GM15510 (cell line): ENCODE measurements around the gene TULP1.

Experiments used
- POLR2A ChIP-seq: IDR thresholded peaks from 3 replicates; pipeline ENCODE4 v1.6.1; 2011; ENCODE audit warnings: borderline replicate concordance; ENCODE audit not compliant: insufficient read length; ENCODE audit errors: extremely low read depth

TULP1 gene

DNA sequence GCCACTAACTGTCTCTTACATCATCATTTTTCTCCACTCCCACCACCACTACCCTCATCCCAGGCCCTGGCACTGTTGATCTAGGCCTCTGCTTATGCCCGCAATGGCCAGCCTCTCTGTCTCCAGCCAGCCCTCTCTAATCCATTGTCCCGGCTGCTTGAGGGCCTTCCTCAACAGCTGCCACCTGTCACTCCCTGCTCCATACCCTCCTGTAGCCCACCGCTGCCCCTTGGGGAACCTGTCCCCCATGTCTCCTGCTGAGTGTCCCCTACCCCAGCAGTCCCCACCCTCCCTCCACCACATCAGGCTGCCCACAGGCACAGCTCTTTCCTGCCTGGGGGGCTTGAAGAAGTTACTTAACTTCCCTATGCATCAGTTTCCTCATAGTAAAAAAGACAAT is 29.2 kb downstream of the TULP1 start:
- TF ChIP-seq POLR2A, result no peak

DNA sequence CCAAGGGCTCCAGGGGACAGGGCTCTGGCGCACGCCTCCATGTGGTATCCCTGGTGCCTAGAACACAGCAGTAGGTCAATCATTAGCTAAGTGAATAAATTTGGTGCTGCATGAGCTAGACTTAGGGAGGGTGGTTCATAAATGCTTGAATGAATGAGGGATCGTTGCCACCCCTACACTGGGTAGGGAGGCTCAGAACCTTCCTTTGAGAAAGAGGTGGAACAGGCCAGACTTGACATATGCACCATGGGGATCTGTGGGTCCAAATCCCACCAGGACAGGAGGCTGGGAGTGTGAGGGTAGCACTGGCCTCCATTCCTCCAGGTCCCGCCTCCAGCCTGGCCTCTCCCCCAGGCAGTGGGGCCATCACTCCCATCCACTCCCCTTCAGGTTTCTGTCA is 29.6 kb downstream of the TULP1 start:
- no peak for TF ChIP-seq POLR2A

DNA sequence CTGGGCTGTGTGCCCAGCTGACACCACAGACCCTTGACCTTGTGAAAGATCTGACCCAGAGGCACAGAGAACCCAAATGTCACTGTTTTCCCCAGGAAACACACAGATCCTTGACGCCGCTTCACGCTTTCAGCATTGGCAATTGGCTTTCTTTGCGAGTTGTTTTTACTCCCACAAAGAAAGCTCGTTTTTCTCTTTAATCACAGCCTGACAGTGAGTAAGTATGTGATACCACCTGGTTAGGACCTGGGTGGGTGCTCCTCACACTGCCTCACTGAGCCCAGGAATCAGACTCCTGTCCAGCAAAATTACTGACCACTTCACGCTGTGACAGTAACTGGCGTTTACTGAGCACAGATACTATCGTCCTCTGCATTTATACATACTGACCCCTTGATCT is 31.5 kb downstream of the TULP1 start:
- TF ChIP-seq POLR2A, result no peak

DNA sequence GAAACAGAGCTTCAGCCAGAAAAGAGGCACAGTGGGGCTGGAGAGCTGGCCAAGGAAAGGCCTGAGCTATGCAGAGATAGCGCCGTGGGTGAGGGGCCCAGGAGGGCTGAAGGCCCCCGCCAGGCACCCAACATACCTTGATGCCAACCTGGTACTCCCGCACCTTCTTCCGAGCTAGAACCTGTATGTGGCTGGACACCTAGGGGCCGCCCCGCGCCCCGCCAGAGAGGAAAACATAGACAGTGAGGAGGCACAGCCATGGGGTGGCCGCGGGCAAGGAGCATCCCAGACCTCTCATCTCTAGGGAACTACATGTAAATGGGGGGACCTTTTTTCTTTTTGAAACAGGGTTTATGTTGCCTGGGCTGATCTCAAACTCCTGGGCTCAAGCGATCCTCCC is 32.5 kb downstream of the TULP1 start:
- no peak for TF ChIP-seq POLR2A

DNA sequence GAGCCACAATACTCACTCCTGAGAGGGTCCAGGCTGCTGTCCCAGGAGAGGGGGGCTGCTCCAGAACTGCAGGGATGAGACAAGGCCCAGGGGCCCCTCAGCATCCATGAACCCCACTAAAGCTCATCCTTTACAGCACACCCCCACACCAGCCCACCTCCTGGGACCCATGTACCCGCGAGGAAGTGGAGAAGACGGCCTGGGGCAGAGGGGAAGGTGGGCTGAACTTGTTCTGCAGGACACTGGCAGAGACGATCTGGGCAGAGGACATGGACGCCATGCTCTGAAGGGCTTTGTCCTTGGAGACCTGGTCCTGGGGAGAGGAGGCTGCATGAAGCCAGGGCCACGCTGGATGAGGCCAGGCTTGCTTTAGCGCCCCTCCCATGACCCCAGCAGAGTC is 34.4 kb downstream of the TULP1 start:
- no peak for TF ChIP-seq POLR2A

DNA sequence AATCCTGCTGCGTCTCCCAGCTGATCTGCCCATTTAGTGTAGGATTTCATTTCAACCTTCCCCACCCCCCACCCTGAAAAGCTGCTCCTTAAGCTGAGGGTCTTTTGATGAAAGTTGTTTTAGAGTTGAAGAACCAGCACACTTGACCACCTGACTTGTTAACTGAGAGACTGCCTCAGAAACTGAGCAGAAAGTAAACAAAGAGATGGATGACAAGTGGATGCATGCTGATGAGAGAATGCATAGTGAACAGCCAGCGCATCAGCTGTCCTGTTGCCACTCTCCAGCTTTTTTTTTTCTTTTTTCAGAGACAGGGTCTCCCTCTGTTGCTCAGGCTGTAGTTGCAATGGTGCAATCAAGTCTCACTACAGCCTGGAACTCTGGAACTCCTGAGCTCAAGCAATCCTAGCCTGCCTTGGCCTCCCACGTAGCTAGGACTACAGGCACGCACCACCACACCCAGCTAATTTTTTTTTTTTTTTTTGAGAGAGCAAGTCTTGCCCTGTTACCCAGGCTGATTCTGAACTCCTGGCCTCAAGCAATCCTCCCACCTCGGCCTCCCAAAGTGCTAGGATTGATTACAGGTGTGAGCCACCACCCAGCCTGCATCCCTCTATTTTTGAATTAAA is 35.0 kb downstream of the TULP1 start:
- no peak for TF ChIP-seq POLR2A

DNA sequence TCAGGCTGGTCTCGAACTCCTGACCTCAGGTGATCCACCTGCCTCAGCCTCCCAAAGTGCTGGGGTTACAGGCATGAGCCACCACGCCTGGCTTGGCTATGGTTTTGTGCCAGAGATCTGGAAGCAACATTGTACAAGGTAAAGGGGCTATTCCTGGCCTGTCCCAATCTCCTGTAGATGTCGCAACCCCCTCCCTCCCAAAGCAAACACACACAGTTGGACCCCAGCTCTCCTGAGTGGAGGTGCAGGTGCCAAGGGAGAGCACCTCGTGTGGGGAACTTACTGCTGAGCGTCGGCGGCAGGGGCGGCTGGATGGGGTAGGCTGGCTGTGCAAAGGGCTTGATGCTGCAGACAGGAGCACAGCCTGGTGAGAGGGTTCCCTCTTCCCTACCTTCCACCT is 35.7 kb downstream of the TULP1 start:
- no peak for TF ChIP-seq POLR2A

DNA sequence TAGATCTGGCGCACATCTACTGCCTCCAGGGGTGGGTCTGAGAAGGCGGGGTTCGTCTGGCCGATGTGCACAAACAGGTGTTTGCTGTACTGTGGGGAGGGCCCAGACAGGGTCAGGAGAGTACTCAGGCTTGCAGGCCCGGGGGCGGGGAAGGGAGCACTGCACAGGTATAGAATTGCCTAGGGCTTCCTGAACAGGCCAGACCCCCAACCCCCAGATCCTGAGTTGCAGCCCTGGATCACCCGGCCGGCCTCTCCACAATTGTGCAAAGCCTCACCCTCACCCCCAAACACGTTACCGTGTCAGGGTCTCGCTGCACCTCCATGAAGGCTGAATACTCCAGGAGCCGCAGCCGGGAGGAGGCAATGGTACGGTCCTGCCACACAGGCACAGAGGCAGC is 36.7 kb downstream of the TULP1 start:
- no peak for TF ChIP-seq POLR2A

DNA sequence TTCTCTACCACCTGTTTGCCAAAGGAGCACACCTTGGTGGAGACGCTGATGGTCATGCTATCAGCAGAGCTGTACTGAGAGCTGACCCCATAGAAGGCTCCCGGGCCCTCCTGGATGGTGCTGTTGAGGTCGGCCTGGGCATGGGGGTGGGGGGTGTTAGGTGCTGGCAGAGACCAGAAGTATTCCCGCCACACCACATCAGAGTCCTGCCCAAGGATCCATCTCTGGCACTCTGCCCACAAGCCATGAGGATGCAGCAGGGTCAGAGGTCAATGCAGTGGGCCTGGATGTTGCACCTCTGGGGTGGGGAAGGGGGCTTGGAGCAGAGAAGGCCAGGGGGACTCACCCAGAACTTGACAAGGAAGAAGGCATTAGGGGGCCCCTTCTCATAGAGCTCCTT is 37.1 kb downstream of the TULP1 start:
- TF ChIP-seq POLR2A, result no peak

DNA sequence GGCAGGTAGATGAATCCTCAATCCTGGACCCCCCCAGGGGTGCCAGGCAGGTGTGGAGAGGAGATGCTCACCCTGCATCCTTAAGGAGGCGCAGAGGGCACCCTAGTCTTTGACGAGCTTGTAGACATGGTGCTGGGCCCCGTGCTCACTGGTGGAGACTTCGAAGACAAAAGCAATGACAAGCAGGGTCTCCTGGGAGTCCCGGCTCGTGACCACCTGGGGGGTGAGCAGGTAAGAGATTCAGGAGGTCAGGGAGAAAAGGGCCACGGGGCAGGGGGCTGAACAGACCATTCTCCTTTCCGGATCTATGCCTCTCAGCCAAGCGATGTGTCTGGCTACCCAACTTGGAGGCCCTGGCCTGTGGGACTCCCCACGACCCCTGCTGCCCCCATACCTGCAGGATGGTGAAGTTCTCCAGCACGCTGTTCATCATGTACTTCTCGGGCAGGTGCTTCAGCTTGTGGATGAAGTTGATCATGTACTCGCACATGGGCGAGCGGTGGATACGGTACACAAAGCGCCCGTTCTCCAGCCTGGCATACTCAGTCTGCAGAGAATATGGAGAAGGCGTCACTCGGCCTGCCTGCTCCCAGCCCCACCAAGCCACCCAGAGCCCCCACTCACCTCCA is 37.6 kb downstream of the TULP1 start:
- TF ChIP-seq POLR2A, result no peak

DNA sequence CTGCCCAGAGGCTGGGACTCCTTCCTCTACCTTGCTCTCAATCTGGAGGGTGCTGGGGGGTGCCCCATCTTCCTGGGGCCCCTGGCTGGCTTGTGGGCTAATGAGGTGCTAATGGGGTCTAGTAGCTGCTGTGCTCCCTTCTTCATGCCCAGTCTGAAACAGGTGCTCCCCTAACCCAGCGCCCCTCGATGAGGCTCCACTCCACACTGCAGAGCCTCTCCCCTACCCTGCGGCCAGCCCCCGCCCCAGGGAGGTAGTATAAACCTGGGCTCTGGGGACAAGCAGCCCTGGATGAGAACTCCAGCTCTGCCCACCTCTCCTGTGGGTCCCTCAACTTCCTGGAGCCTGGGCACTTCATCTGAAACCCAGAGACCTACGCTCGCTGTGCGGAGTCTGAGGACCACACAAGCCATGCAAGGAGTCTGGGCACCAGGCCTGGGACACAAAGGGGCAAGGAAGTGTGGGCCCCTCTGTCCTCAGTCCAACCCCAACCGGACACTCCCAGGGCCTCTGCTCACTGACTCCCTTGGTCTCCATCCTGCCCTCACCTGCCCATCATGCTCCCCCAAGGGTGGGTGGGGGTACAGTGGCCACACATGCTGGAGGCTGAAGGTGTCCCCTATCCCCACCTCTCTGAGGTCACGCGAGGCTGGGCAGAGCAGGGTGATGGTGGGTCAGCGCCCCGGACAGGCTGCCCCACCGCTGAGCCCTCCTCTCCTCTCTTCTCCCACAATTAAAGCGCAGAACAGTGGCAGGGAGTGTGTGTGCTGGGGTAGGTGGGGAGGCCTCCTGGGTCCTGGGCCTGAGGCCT is 38.4 kb downstream of the TULP1 start:
- peak; percentile 4 for TF ChIP-seq POLR2A

DNA sequence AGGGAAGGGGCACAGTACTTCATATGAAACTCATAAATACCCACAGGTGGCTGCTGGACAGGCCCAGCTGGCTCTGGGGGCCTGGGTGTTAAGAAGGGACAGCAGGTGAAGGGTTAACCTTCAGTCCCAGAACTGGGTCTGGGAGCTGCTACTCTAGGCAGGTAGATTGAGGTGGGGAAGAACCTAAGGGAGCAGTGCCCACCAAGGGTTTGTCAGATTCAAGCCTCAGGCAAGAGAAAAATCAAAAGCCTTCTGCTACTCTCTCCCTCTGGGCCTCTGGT is 38.9 kb downstream of the TULP1 start:
- no peak for TF ChIP-seq POLR2A

DNA sequence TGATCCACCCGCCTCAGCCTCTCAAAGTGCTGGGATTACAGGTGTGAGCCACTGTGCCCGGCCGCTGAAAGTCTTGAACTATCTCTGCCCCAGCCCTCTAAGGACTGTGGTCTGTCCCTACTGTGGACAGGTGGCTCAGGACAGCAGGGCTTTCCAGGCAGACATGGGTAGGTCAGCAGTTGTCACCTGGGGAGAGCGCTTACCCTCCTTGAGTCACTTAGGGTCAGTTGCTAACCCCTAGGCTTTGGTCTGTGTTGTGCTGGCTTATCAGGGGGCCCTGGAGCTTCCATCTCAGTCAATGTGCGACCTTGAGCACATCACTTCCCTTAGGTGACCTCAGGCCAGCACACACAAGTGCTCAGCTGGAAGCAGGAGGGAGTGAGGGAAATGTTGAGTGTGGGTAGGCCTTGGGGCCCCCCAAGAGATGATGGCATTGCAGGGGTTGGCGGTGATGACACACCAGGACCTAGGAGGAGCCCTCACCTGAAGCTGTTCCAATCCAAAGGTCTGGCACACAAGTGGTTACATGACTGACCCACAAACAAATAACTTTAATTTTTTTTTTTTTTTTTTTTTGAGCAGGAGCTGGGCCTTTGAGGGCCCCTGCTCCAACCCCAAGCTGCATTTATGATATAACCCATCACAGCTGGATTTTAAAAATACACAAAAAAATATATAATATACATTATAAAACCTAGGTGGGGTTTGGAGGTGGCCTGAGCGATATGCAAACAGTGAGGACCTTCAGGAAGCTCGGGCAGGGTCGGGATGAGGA is 39.4 kb downstream of the TULP1 start:
- TF ChIP-seq POLR2A, result no peak

DNA sequence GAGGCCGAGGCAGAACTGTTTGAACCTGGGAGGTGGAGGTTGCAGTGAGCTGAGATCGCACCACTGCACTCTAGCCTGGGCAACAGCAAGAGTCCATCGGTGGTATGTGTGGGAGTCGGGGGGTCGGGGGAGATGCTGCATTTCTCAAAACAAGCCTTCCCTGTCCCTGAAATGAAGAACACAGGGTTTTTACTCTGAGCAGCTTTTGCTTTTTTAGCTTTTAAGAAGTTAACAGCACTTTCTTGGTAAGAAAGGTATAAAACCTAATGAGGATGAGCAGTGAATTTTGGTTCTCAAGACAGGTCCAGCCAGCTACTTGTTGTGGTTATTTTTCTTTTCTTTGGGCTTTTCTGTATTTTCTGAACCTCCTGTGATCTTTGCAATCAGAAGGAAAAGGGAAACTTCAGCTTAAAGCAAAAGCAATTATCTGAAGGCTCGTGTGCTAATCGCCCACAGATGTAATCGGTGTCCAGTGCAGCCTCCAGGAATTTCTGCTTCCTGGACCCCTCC is 40.8 kb downstream of the TULP1 start:
- TF ChIP-seq POLR2A, result peak; percentile 4

DNA sequence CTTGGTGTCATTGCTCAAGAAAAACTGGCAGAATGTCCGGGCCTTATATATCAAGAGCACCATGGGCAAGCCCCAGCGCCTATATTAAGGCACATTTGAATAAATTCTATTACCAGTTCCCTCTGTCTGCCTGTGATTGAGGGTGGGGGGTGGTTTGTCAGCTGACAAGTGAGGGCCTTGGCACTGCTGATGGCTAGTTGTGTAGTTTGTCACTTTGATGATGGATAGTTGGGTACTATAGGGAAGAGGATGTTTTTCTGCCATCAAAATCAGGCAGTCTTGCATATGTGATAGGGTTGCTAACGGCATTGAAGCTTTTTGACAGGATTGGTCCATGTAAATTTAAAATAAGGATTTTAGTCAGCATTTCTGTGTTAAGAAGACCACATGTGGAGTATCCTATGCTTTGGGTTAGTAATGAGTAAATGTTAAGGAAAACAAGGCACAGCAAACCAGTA is 42.0 kb downstream of the TULP1 start:
- TF ChIP-seq POLR2A, result no peak
